HEK293 (cell line): Measurements from ENCODE around the gene CRY1.

Experiments
- SP2 ChIP-seq: fragments of 450-650 bp; formaldehyde crosslinking; IDR thresholded peaks from 2 replicates; pipeline ENCODE4 v1.5.1; 2016; ENCODE audit warnings: missing biosample characterization, missing genetic modification characterization
- ZNF292 ChIP-seq: fragments of 450-650 bp; formaldehyde crosslinking; IDR thresholded peaks from 2 replicates; pipeline ENCODE4 v1.5.1; 2016; ENCODE audit warnings: low read depth, missing biosample characterization, missing genetic modification characterization, borderline replicate concordance
- ZNF677 ChIP-seq: fragments of 450-650 bp; IDR thresholded peaks from 2 replicates; pipeline ENCODE4 v1.5.0; 2018; ENCODE audit warnings: missing biosample characterization, mild to moderate bottlenecking, missing genetic modification characterization, moderate library complexity

- TF ChIP-seq ZNF292 (tag by site-specific recombination), result no peak
- TF ChIP-seq ZNF677 (tag by site-specific recombination), result no peak
- no peak for TF ChIP-seq SP2 (tag by site-specific recombination)
Observed at GRCh38 chr12:106987846-106988245, 105.5 kb downstream of the CRY1 start.
